ENCODE measurements around the gene TFF1.
"Not testable (repeated sequence)": the region's sequence is repeated elsewhere in the genome, so short reads cannot be mapped to it uniquely, and the experiment has no call there.

The TFF1 gene

GRCh38 chr21:42366292-42367010 is at the start of gene TFF1:
Gene TFF1 (minus strand): TSS chr21:42366535. CDS start chr21:42366495, 40 bp downstream.
- Histone ChIP-seq H3K9ac (ENCODE audit: low read length) (peak within 1 kb of the TSS; percentile 99), H3K4me1 (ENCODE audit: control insufficient read depth, insufficient read depth, low read length) (peaks cover 53% of the 10 kb centered on the region), H3K36me3 (ENCODE audit: control insufficient read depth, insufficient read depth, low read length) (peaks cover 11% of the 10 kb centered on the region), H3K27me3 (ENCODE audit: control insufficient read depth, insufficient read depth, low read length) (no peaks in the 10 kb centered on the region), H3K4me3 (ENCODE audit: low read length) (peak within 1 kb of the TSS; percentile 89), H3K9me3 (ENCODE audit: control insufficient read depth, low read length) (no peaks in the 10 kb centered on the region)

GRCh38 chr21:42414928-42415769 is 48.8 kb upstream of the TFF1 start:
- no peaks in the 10 kb centered on the region for H3K36me3 ChIP-seq (ENCODE audit: control insufficient read depth, insufficient read depth, low read length)
- peaks cover 7% of the 10 kb centered on the region for H3K4me1 ChIP-seq (ENCODE audit: control insufficient read depth, insufficient read depth, low read length)
- no peak overlapping the region for H3K9ac ChIP-seq (ENCODE audit: low read length)
- H3K27me3 ChIP-seq (ENCODE audit: control insufficient read depth, insufficient read depth, low read length): no peaks in the 10 kb centered on the region
- H3K9me3 ChIP-seq (ENCODE audit: control insufficient read depth, low read length): no peaks in the 10 kb centered on the region
- no peak overlapping the region for H3K4me3 ChIP-seq (ENCODE audit: low read length)

GRCh38 chr21:42414553-42414927 is 48.2 kb upstream of the TFF1 start:
- Histone ChIP-seq H3K9ac (ENCODE audit: low read length) (no peak overlapping the region), H3K27me3 (ENCODE audit: control insufficient read depth, insufficient read depth, low read length) (no peaks in the 10 kb centered on the region), H3K4me3 (ENCODE audit: low read length) (no peak overlapping the region), H3K9me3 (ENCODE audit: control insufficient read depth, low read length) (no peaks in the 10 kb centered on the region), H3K4me1 (ENCODE audit: control insufficient read depth, insufficient read depth, low read length) (peaks cover 7% of the 10 kb centered on the region), H3K36me3 (ENCODE audit: control insufficient read depth, insufficient read depth, low read length) (no peaks in the 10 kb centered on the region)

GRCh38 chr21:42414066-42414465 is 47.7 kb upstream of the TFF1 start:
- no peak overlapping the region for H3K9ac ChIP-seq (ENCODE audit: low read length)
- no peaks in the 10 kb centered on the region for H3K36me3 ChIP-seq (ENCODE audit: control insufficient read depth, insufficient read depth, low read length)
- H3K4me3 ChIP-seq (ENCODE audit: low read length): no peak overlapping the region
- no peaks in the 10 kb centered on the region for H3K9me3 ChIP-seq (ENCODE audit: control insufficient read depth, low read length)
- H3K27me3 ChIP-seq (ENCODE audit: control insufficient read depth, insufficient read depth, low read length): no peaks in the 10 kb centered on the region
- H3K4me1 ChIP-seq (ENCODE audit: control insufficient read depth, insufficient read depth, low read length): peaks cover 7% of the 10 kb centered on the region

GRCh38 chr21:42413500-42413899 is 47.2 kb upstream of the TFF1 start:
- Histone ChIP-seq H3K9ac (ENCODE audit: low read length) (no peak overlapping the region), H3K27me3 (ENCODE audit: control insufficient read depth, insufficient read depth, low read length) (no peaks in the 10 kb centered on the region), H3K9me3 (ENCODE audit: control insufficient read depth, low read length) (no peaks in the 10 kb centered on the region), H3K4me1 (ENCODE audit: control insufficient read depth, insufficient read depth, low read length) (peaks cover 7% of the 10 kb centered on the region), H3K36me3 (ENCODE audit: control insufficient read depth, insufficient read depth, low read length) (no peaks in the 10 kb centered on the region), H3K4me3 (ENCODE audit: low read length) (no peak overlapping the region)

- Histone ChIP-seq H3K9ac (ENCODE audit: low read length) (no peak overlapping the region), H3K27me3 (ENCODE audit: control insufficient read depth, insufficient read depth, low read length) (no peaks in the 10 kb centered on the region), H3K4me1 (ENCODE audit: control insufficient read depth, insufficient read depth, low read length) (peaks cover 7% of the 10 kb centered on the region), H3K36me3 (ENCODE audit: control insufficient read depth, insufficient read depth, low read length) (no peaks in the 10 kb centered on the region), H3K4me3 (ENCODE audit: low read length) (no peak overlapping the region), H3K9me3 (ENCODE audit: control insufficient read depth, low read length) (no peaks in the 10 kb centered on the region)
Observed at GRCh38 chr21:42413093-42413492, 46.8 kb upstream of the TFF1 start.

GRCh38 chr21:42412636-42412933 is 46.2 kb upstream of the TFF1 start:
- no peaks in the 10 kb centered on the region for H3K27me3 ChIP-seq (ENCODE audit: control insufficient read depth, insufficient read depth, low read length)
- H3K36me3 ChIP-seq (ENCODE audit: control insufficient read depth, insufficient read depth, low read length): no peaks in the 10 kb centered on the region
- no peaks in the 10 kb centered on the region for H3K9me3 ChIP-seq (ENCODE audit: control insufficient read depth, low read length)
- H3K9ac ChIP-seq (ENCODE audit: low read length): no peak overlapping the region
- H3K4me3 ChIP-seq (ENCODE audit: low read length): no peak overlapping the region
- peaks cover 7% of the 10 kb centered on the region for H3K4me1 ChIP-seq (ENCODE audit: control insufficient read depth, insufficient read depth, low read length)

GRCh38 chr21:42411891-42412635 is 45.7 kb upstream of the TFF1 start:
- Histone ChIP-seq H3K9ac (ENCODE audit: low read length) (no peak overlapping the region), H3K4me1 (ENCODE audit: control insufficient read depth, insufficient read depth, low read length) (peaks cover 7% of the 10 kb centered on the region), H3K36me3 (ENCODE audit: control insufficient read depth, insufficient read depth, low read length) (no peaks in the 10 kb centered on the region), H3K4me3 (ENCODE audit: low read length) (no peak overlapping the region), H3K27me3 (ENCODE audit: control insufficient read depth, insufficient read depth, low read length) (no peaks in the 10 kb centered on the region), H3K9me3 (ENCODE audit: control insufficient read depth, low read length) (no peaks in the 10 kb centered on the region)

GRCh38 chr21:42411197-42411869 is 45.0 kb upstream of the TFF1 start:
- no peak overlapping the region for H3K4me3 ChIP-seq (ENCODE audit: low read length)
- no peaks in the 10 kb centered on the region for H3K27me3 ChIP-seq (ENCODE audit: control insufficient read depth, insufficient read depth, low read length)
- no peaks in the 10 kb centered on the region for H3K9me3 ChIP-seq (ENCODE audit: control insufficient read depth, low read length)
- H3K36me3 ChIP-seq (ENCODE audit: control insufficient read depth, insufficient read depth, low read length): no peaks in the 10 kb centered on the region
- H3K4me1 ChIP-seq (ENCODE audit: control insufficient read depth, insufficient read depth, low read length): peaks cover 7% of the 10 kb centered on the region
- H3K9ac ChIP-seq (ENCODE audit: low read length): no peak overlapping the region

GRCh38 chr21:42409366-42409765 is 43.0 kb upstream of the TFF1 start:
- H3K9ac ChIP-seq (ENCODE audit: low read length): no peak overlapping the region
- peaks cover 7% of the 10 kb centered on the region for H3K4me1 ChIP-seq (ENCODE audit: control insufficient read depth, insufficient read depth, low read length)
- H3K9me3 ChIP-seq (ENCODE audit: control insufficient read depth, low read length): no peaks in the 10 kb centered on the region
- H3K4me3 ChIP-seq (ENCODE audit: low read length): no peak overlapping the region
- H3K36me3 ChIP-seq (ENCODE audit: control insufficient read depth, insufficient read depth, low read length): no peaks in the 10 kb centered on the region
- no peaks in the 10 kb centered on the region for H3K27me3 ChIP-seq (ENCODE audit: control insufficient read depth, insufficient read depth, low read length)

GRCh38 chr21:42408718-42409117 is 42.4 kb upstream of the TFF1 start:
- not testable (repeated sequence) for H3K9ac ChIP-seq (ENCODE audit: low read length); H3K27me3 ChIP-seq (ENCODE audit: control insufficient read depth, insufficient read depth, low read length); H3K36me3 ChIP-seq (ENCODE audit: control insufficient read depth, insufficient read depth, low read length); H3K4me3 ChIP-seq (ENCODE audit: low read length); H3K4me1 ChIP-seq (ENCODE audit: control insufficient read depth, insufficient read depth, low read length); H3K9me3 ChIP-seq (ENCODE audit: control insufficient read depth, low read length)

- Histone ChIP-seq H3K9ac (ENCODE audit: low read length) (no peak overlapping the region), H3K27me3 (ENCODE audit: control insufficient read depth, insufficient read depth, low read length) (no peaks in the 10 kb centered on the region), H3K4me1 (ENCODE audit: control insufficient read depth, insufficient read depth, low read length) (peaks cover 17% of the 10 kb centered on the region), H3K9me3 (ENCODE audit: control insufficient read depth, low read length) (no peaks in the 10 kb centered on the region), H3K36me3 (ENCODE audit: control insufficient read depth, insufficient read depth, low read length) (no peaks in the 10 kb centered on the region), H3K4me3 (ENCODE audit: low read length) (no peak overlapping the region)
Observed at GRCh38 chr21:42407476-42407875, 41.1 kb upstream of the TFF1 start.
